Osteocyte (in vitro differentiated cells): ENCODE results near the gene STK16. TPM values are rescaled to one million over a fixed set of nuclear protein-coding genes. Genes with fewer than 3 reads are reported as not detected.

ENCODE experiments used
- DNase-seq: peaks from one replicate; pipeline ENCODE4 v3.0.0; 2021; ENCODE audit warnings: mixed read lengths; ENCODE audit not compliant: unreplicated experiment; ENCODE audit errors: extremely low spot score
- H3K27ac Mint-ChIP-seq: one replicate; pipeline ENCODE4 v1.8.0; 2021; ENCODE audit warnings: mild to moderate bottlenecking, mixed read lengths; ENCODE audit not compliant: unreplicated experiment
- H3K27me3 Mint-ChIP-seq: one replicate; pipeline ENCODE4 v1.8.0; 2021; ENCODE audit warnings: mixed read lengths; ENCODE audit not compliant: unreplicated experiment
- H3K36me3 Mint-ChIP-seq: one replicate; pipeline ENCODE4 v1.8.0; 2021; ENCODE audit warnings: mixed read lengths; ENCODE audit not compliant: unreplicated experiment
- H3K4me1 Mint-ChIP-seq: one replicate; pipeline ENCODE4 v1.8.0; 2021; ENCODE audit warnings: mixed read lengths; ENCODE audit not compliant: unreplicated experiment
- H3K4me3 Mint-ChIP-seq: one replicate; pipeline ENCODE4 v1.8.0; 2021; ENCODE audit warnings: mild to moderate bottlenecking, moderate library complexity, mixed read lengths; ENCODE audit not compliant: unreplicated experiment
- H3K9me3 Mint-ChIP-seq: one replicate; pipeline ENCODE4 v1.8.0; 2021; ENCODE audit warnings: mixed read lengths; ENCODE audit not compliant: unreplicated experiment
- total RNA-seq: library from RNA; stranded (reverse); gene quantifications from 2 replicates; pipeline ENCODE4 v1.2.1, GENCODE V29; 2021
- TF ChIP-seq, protein P1 (sequence below): fragments of 200-600 bp; sonication (generic); IDR thresholded peaks from 2 replicates; pipeline ENCODE4 v1.5.0; 2021; ENCODE audit warnings: antibody characterized with exemption, mild to moderate bottlenecking, moderate library complexity

The STK16 gene
- total RNA-seq, 1 donor from 2014 or later: 28.3 TPM

DNA sequence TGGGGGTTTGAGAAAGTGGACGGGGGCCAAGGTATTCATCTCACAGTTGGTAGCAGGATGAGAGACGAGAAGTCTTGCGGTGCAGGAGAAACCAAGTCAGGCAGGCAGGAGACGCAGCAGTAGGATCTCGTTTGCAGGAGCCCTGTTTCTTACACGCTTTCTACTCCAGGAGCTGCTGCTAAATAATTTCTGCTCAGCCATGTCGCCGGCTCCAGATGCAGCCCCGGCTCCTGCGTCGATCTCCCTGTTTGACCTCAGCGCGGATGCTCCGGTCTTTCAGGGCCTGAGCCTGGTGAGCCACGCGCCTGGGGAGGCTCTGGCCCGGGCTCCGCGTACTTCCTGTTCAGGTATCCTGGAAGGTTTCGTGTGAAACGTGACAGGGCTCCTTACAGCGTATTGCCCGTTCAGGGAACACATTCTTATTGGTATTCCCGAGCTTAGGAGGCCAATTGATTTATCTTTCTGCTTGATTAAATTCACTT, 15.2 kb upstream of the STK16 start:
- TF ChIP-seq, protein P1, sequence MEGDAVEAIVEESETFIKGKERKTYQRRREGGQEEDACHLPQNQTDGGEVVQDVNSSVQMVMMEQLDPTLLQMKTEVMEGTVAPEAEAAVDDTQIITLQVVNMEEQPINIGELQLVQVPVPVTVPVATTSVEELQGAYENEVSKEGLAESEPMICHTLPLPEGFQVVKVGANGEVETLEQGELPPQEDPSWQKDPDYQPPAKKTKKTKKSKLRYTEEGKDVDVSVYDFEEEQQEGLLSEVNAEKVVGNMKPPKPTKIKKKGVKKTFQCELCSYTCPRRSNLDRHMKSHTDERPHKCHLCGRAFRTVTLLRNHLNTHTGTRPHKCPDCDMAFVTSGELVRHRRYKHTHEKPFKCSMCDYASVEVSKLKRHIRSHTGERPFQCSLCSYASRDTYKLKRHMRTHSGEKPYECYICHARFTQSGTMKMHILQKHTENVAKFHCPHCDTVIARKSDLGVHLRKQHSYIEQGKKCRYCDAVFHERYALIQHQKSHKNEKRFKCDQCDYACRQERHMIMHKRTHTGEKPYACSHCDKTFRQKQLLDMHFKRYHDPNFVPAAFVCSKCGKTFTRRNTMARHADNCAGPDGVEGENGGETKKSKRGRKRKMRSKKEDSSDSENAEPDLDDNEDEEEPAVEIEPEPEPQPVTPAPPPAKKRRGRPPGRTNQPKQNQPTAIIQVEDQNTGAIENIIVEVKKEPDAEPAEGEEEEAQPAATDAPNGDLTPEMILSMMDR: no peak
- Mint-ChIP-seq H3K4me1 (peaks cover 26% of the 10 kb centered on the region), H3K9me3 (no peaks in the 10 kb centered on the region), H3K4me3 (peak overlapping the region; percentile 95), H3K36me3 (peaks cover 30% of the 10 kb centered on the region), H3K27me3 (no peaks in the 10 kb centered on the region), H3K27ac (peak overlapping the region; percentile 98)
- no peak for DNase-seq

DNA sequence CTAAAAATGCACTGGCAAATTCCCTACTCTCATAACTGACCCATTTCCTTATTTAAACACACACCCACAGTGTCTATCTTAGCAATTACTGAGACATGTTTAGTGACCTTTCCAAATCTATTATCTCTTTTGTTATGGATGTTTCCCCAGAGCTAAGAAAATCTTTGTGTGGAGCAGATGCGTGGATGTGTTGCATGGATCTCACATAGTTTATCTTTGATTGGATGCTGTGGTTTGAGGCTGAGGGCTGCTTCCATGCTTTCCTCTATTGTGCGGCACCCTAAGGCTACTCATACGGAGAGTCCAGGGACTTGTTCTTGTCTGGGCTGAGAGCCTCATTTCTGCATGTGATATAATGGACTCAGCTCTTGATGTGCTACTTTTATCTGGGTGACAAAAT, 10.9 kb upstream of the STK16 start:
- no peak overlapping the region for H3K4me3 Mint-ChIP-seq

DNA sequence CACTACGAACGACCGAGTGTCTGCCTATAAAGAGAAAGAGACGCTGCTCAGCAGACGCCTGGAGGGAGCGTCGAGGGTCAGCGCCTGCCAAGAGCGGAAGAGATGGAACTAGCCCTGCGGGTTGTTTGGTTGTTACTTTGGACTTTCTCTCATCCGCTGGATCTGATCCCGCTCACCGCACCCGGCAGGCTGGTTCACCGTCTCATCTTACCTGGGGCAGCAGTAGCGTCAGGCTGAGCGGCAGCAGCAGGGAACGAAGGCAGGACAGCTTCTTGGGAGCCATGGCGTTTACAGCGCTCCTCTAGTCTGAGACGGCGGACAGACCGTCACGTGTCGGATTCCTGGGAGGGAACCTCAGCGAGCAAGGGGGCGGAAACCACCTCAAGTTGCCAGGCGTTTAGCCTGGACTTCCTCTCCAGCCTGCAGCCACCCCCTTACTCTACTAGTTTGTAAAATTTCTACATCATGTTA, 2.0 kb upstream of the STK16 start:
- TF ChIP-seq, protein P1: no peak
- no peak for DNase-seq

More for the DNA sequence above, 10.9 kb upstream of the STK16 start:
- DNase-seq: no peak
- no peaks in the 10 kb centered on the region for H3K27me3 Mint-ChIP-seq
- TF ChIP-seq, protein P1: no peak
- H3K9me3 Mint-ChIP-seq: no peaks in the 10 kb centered on the region
- no peak overlapping the region for H3K27ac Mint-ChIP-seq
- peaks cover 11% of the 10 kb centered on the region for H3K4me1 Mint-ChIP-seq
- peaks cover 37% of the 10 kb centered on the region for H3K36me3 Mint-ChIP-seq

DNA sequence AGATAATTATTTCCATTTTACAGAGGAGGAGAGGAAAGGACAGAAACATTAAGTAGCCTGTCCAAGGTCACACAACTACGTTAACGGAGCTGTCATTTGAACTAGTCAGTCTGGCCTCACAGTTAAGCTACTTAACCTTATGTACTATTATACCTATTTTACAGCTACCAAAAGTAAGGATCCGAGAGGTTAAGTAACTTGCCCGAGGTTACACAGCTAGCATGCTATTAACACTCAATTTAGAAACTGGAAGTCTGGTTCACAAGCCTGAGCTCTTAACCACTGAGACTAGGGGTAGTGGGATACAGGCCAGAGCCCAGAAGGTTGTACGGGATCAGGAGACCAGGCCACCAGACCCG, 511 bp upstream of the STK16 start:
- DNase-seq: no peak
- no peaks in the 10 kb centered on the region for H3K36me3 Mint-ChIP-seq

More for the DNA sequence above, 2.0 kb upstream of the STK16 start:
- Mint-ChIP-seq H3K27me3 (no peaks in the 10 kb centered on the region), H3K4me3 (no peak overlapping the region), H3K27ac (no peak overlapping the region), H3K9me3 (no peaks in the 10 kb centered on the region), H3K36me3 (peaks cover under 1% of the 10 kb centered on the region), H3K4me1 (peaks cover 17% of the 10 kb centered on the region)

DNA sequence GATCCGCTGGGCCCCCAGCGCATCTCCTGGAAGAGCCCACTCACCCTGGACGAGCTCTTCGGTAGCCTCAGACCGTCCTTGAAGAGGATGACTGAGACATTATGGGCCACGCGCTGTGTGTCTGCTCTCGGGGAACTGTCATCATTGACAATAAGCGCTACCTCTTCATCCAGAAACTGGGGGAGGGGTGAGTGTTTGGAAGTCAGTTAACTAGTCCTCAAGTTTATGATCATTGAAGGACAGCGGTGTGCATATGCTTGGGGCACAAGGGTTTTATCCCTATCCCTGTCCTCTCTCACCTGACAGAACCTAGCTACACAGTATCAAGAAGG, 586 bp downstream of the STK16 start:
- Mint-ChIP-seq H3K4me3 (peak overlapping the region; percentile 85), H3K27ac (peak overlapping the region; percentile 96), H3K9me3 (no peaks in the 10 kb centered on the region), H3K36me3 (no peaks in the 10 kb centered on the region), H3K27me3 (no peaks in the 10 kb centered on the region), H3K4me1 (peaks cover 38% of the 10 kb centered on the region)
- TF ChIP-seq, protein P1: no peak
- no peak for DNase-seq

More for the DNA sequence above, 511 bp upstream of the STK16 start:
- Mint-ChIP-seq H3K27ac (peak overlapping the region; percentile 96), H3K9me3 (no peaks in the 10 kb centered on the region), H3K4me3 (peak overlapping the region; percentile 85), H3K27me3 (no peaks in the 10 kb centered on the region), H3K4me1 (peaks cover 30% of the 10 kb centered on the region)
- TF ChIP-seq, protein P1: no peak
